Peyer's patch (tissue), 4 donors: ENCODE data around the gene VPS33B. TPM values are rescaled to one million over a fixed set of nuclear protein-coding genes. Genes with fewer than 3 reads are reported as not detected.
A peak's percentile ranks its signal among the peaks of the same experiment; 100 is the strongest.

Experiments
- DNase-seq, 3 donors: peaks; one replicate each; pipeline ENCODE4 v3.0.0-alpha.2; 2017 to 2019
- H3K27ac ChIP-seq, 4 donors: fragments of 200-600 bp; sonication (generic); one replicate each; pipeline ENCODE4 v1.5.1; 2016 to 2019
- H3K27me3 ChIP-seq, 2 donors: fragments of 200-600 bp; sonication (generic); one replicate each; pipeline ENCODE4 v1.5.1; 2019
- H3K36me3 ChIP-seq, 3 donors: fragments of 200-600 bp; sonication (generic); one replicate each; pipeline ENCODE4 v1.5.1; 2016 to 2019
- H3K4me1 ChIP-seq, 4 donors: fragments of 200-600 bp; sonication (generic); one replicate each; pipeline ENCODE4 v1.5.1; 2016 to 2019
- H3K4me3 ChIP-seq, 4 donors: fragments of 200-600 bp; sonication (generic); 1 replicate in 3 of 4; 2 replicates in 1 of 4; pipeline ENCODE4 v1.5.1; 2016 to 2019; ENCODE audit warnings: mild to moderate bottlenecking in 1 of 4
- H3K9me3 ChIP-seq, 4 donors: fragments of 200-600 bp; sonication (generic); one replicate each; pipeline ENCODE4 v1.5.1; 2016 to 2019; ENCODE audit warnings: mild to moderate bottlenecking in 1 of 4
- POLR2A ChIP-seq, 2 donors: fragments of 450-650 bp; IDR thresholded peaks; one replicate each; pipeline ENCODE4 v1.5.1; 2017; ENCODE audit warnings: antibody characterized with exemption in 2 of 2, mild to moderate bottlenecking in 2 of 2, moderate library complexity in 2 of 2
- total RNA-seq, 4 donors: library from RNA; depleted of rRNA; stranded (reverse); fragments of >200 nt; gene quantifications; one replicate each; pipeline ENCODE4 v1.1.0, GENCODE V29; 2016
- TF ChIP-seq, protein P1 (sequence below), 6 experiments: fragments of 450-650 bp in 4 of 6; fragments of 200-600 bp in 2 of 6; sonication (generic) in 1 of 6; IDR thresholded peaks; one replicate each; pipeline ENCODE4 v1.5.1; 2017 to 2019; ENCODE audit warnings: antibody characterized with exemption in 6 of 6, mild to moderate bottlenecking in 3 of 6, moderate library complexity in 1 of 6

The VPS33B gene
- total RNA-seq, 4 donors from 2014 or later, result 12.4 to 31.5 (median 27.8) TPM

DNA sequence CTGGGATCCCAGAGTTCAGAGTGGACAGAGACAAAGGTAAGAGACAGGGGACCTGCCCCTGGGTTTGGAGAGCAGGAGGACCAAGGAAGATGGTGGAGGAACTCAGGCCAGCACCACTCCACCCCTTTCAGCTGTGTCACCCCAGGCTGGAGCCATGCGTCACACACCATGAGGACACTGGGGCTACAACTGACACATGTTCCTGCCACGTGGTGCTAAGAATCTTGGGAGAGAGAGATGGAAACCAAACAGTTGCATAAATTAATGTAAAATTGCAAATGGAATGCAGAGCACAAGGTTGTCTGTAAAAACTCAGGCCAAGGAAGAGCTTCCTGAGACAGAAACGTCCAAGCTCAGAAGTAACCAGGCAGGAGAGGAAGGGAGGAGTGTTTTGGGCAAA is 22.7 kb upstream of the VPS33B start:
- no peaks in the 10 kb centered on the region for H3K9me3 ChIP-seq
- no peaks in the 10 kb centered on the region for H3K27me3 ChIP-seq
- H3K4me3 ChIP-seq, result no peak overlapping the region
- no peak for DNase-seq
- TF ChIP-seq, protein P1, sequence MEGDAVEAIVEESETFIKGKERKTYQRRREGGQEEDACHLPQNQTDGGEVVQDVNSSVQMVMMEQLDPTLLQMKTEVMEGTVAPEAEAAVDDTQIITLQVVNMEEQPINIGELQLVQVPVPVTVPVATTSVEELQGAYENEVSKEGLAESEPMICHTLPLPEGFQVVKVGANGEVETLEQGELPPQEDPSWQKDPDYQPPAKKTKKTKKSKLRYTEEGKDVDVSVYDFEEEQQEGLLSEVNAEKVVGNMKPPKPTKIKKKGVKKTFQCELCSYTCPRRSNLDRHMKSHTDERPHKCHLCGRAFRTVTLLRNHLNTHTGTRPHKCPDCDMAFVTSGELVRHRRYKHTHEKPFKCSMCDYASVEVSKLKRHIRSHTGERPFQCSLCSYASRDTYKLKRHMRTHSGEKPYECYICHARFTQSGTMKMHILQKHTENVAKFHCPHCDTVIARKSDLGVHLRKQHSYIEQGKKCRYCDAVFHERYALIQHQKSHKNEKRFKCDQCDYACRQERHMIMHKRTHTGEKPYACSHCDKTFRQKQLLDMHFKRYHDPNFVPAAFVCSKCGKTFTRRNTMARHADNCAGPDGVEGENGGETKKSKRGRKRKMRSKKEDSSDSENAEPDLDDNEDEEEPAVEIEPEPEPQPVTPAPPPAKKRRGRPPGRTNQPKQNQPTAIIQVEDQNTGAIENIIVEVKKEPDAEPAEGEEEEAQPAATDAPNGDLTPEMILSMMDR (IDR thresholded peaks at IDR 0.05), result no peak
- TF ChIP-seq POLR2A (IDR thresholded peaks at IDR 0.05), result no peak
- H3K27ac ChIP-seq, result no peak overlapping the region
- H3K36me3 ChIP-seq, result no peaks in the 10 kb centered on the region
- H3K4me1 ChIP-seq, result peaks cover 0 to 2% (median 0%) of the 10 kb centered on the region in 4 donors

DNA sequence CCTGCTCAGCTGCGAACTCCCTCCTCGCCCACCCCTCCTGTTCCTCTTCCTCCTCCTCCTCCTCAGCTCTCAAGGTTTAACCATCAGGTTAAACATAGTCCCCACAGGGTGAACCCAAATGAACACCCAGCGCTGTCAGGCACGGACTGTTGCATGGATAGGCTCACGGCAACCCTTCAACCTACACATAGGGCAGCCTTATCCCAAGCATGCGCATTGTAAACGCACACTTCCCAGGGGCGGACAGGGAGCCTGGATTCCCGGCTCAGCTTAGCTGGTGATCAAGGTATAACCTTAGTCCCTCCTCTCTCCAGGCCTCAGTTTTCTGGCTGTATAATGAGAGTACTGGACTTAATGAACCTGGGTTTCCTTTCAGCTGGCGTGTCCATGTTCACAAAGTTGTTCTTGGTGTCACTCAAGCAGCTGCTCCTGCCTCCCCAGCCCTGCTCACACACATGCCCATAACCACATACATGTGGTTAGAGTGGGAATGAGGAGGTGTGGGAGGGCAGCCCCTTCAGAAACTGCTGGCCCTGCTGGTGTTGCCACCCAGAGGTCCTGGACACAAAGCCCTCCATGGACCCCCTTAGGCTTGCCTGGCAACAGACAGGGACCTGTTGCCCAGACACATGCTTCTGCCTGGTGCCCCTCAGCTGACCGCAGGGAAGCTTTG is 20.9 kb upstream of the VPS33B start:
- TF ChIP-seq, protein P1 (IDR thresholded peaks at IDR 0.05), result no peak
- no peak for TF ChIP-seq POLR2A (IDR thresholded peaks at IDR 0.05)
- no peak overlapping the region for H3K27ac ChIP-seq

DNA sequence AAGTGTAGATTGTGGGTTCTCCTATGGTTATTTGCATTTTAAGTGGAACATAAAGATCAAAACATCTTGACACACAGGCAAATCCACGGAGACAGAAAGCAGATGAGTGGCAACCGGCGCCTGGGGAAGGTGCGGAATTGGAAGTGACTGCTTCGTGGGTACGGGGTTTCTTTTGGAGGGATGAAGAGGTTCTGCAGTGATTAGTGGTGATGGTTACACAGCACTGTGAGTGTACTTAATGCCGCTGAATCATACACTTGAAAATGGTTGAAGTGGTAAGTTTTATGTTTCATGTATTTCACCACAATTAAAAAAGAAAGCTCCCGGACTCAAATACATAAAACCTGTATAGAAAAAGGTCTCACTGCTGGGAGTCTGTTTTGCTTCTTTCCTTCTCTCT is 18.5 kb upstream of the VPS33B start:
- H3K4me1 ChIP-seq, result no peaks in the 10 kb centered on the region
- no peaks in the 10 kb centered on the region for H3K36me3 ChIP-seq
- no peak overlapping the region for H3K4me3 ChIP-seq

More for the DNA sequence above, 20.9 kb upstream of the VPS33B start:
- Histone ChIP-seq H3K9me3 (no peaks in the 10 kb centered on the region), H3K4me3 (no peak overlapping the region), H3K36me3 (no peaks in the 10 kb centered on the region), H3K27me3 (no peaks in the 10 kb centered on the region), H3K4me1 (no peaks in the 10 kb centered on the region)
- no peak for DNase-seq

DNA sequence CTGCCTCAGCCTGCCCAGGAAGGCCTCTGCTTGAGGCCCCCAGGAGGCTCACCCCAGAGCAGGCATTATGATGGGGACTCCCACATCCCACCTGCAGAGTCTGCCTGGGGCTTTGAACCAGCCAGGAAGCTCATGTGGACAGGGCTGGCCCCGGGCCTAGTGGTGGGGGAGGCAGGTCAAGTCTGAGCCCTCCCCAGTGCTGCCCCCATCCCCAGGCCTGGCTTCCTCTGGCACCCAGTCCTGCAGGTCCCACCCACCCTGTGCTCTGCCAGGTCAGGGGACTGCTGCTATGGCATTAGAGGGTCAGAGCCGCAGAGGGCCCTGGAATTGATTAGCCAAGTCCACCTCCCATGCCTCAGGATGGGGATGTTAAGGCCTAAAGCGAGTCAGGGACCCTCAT is 17.6 kb upstream of the VPS33B start:
- Histone ChIP-seq H3K36me3 (no peaks in the 10 kb centered on the region), H3K4me3 (no peak overlapping the region), H3K4me1 (no peaks in the 10 kb centered on the region), H3K9me3 (no peaks in the 10 kb centered on the region), H3K27me3 (no peaks in the 10 kb centered on the region), H3K27ac (no peak overlapping the region)
- TF ChIP-seq, protein P1 (IDR thresholded peaks at IDR 0.05), result no peak
- no peak for TF ChIP-seq POLR2A (IDR thresholded peaks at IDR 0.05)
- DNase-seq, result no peak

More for the DNA sequence above, 18.5 kb upstream of the VPS33B start:
- DNase-seq, result no peak
- TF ChIP-seq, protein P1 (IDR thresholded peaks at IDR 0.05), result no peak
- no peak for TF ChIP-seq POLR2A (IDR thresholded peaks at IDR 0.05)
- H3K27me3 ChIP-seq, result no peaks in the 10 kb centered on the region
- no peaks in the 10 kb centered on the region for H3K9me3 ChIP-seq
- H3K27ac ChIP-seq, result no peak overlapping the region

DNA sequence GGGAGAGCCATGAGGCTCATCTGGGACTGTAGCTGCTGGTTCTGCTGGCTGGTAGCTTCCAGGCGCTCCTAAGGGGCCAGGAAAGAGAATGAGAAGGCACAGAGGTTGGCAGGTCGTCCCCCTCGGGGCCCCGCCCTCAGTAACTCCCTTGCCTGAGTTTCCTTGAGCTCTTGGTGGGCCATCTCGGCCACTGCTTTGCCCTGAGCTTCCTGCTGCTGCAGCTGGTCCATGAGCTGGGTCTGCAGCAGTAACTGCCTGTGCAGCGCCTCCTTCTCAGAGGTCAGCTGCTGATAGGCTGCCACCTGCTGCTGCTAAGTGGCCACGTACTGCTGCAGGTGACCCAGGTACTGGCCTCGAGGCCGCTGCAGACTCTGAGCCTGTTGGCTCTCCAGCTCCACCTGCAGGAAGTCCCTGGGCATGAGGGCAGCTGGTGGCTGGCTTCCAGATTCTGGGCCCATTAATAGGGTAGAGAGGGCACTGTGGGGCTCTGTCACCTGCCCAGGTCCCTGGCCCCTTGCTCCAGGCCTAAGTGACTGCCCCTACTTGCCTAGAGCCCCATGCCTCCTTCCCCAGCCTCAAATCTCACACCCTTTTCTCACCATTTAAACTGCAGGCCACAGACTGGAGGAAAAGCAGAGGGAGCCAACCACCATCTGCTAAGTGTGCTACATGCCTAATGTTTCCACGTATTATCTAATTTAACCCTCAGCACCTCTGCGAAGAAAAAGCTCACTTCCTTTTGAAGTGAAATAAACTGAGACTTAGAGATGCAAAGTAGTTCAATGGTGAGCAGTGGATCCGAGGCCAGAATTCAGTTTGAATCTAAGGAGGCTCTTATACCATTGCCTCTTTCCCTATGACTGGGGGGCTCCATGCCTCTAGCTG is 10.8 kb upstream of the VPS33B start:
- peak in 1 of 2 donors; percentile 17 for TF ChIP-seq POLR2A (IDR thresholded peaks at IDR 0.05)
- TF ChIP-seq, protein P1 (IDR thresholded peaks at IDR 0.05), result peak; percentile 23 to 96 (median 81)
- Histone ChIP-seq H3K27me3 (no peaks in the 10 kb centered on the region), H3K4me1 (no peaks in the 10 kb centered on the region), H3K4me3 (no peak overlapping the region), H3K9me3 (no peaks in the 10 kb centered on the region), H3K36me3 (no peaks in the 10 kb centered on the region), H3K27ac (no peak overlapping the region)
- DNase-seq, result peak; percentile 57 to 91 (median 89)
